ENCODE results near the gene COL5A1.

Gene COL5A1

GRCh38 chr9:134832471-134832870 is 190.9 kb downstream of the COL5A1 start:
- H3K4me1 ChIP-seq (ENCODE audit: insufficient read depth, poor library complexity, severe bottlenecking) = no peaks in the 10 kb centered on the region
- ATAC-seq (ENCODE audit: low read depth) (no peak), DNase-seq (ENCODE audit: low spot score) (no peak)
- H3K27me3 ChIP-seq (ENCODE audit: insufficient read depth, poor library complexity, severe bottlenecking) = no peaks in the 10 kb centered on the region
- no peak overlapping the region for H3K4me3 ChIP-seq (ENCODE audit: severe bottlenecking)
- H3K36me3 ChIP-seq (ENCODE audit: low read depth) = no peaks in the 10 kb centered on the region; the same call in 1 of the 2 replicates
- no peaks in the 10 kb centered on the region for H3K9me3 ChIP-seq (ENCODE audit: severe bottlenecking)
- H3K27ac ChIP-seq (ENCODE audit: poor library complexity, severe bottlenecking) = no peak overlapping the region
- TF ChIP-seq CTCF (IDR thresholded peaks at IDR 0.05; ENCODE audit: poor library complexity, severe bottlenecking) = no peak

- no peak for TF ChIP-seq CTCF (IDR thresholded peaks at IDR 0.05; ENCODE audit: poor library complexity, severe bottlenecking)
- DNase-seq (ENCODE audit: low spot score) (no peak), ATAC-seq (ENCODE audit: low read depth) (no peak)
- no peak overlapping the region for H3K27ac ChIP-seq (ENCODE audit: poor library complexity, severe bottlenecking)
- H3K36me3 ChIP-seq (ENCODE audit: low read depth) = no peaks in the 10 kb centered on the region
- no peak overlapping the region for H3K4me3 ChIP-seq (ENCODE audit: severe bottlenecking)
- H3K9me3 ChIP-seq (ENCODE audit: severe bottlenecking) = no peaks in the 10 kb centered on the region
- no peaks in the 10 kb centered on the region for H3K27me3 ChIP-seq (ENCODE audit: insufficient read depth, poor library complexity, severe bottlenecking)
- no peaks in the 10 kb centered on the region for H3K4me1 ChIP-seq (ENCODE audit: insufficient read depth, poor library complexity, severe bottlenecking)
These were observed 191.8 kb downstream of the COL5A1 start for GRCh38 chr9:134833294-134833880.

GRCh38 chr9:134834217-134834956 is 192.8 kb downstream of the COL5A1 start:
- Histone ChIP-seq H3K27me3 (ENCODE audit: insufficient read depth, poor library complexity, severe bottlenecking) (no peaks in the 10 kb centered on the region), H3K27ac (ENCODE audit: poor library complexity, severe bottlenecking) (no peak overlapping the region), H3K4me1 (ENCODE audit: insufficient read depth, poor library complexity, severe bottlenecking) (no peaks in the 10 kb centered on the region), H3K9me3 (ENCODE audit: severe bottlenecking) (no peaks in the 10 kb centered on the region), H3K4me3 (ENCODE audit: severe bottlenecking) (no peak overlapping the region), H3K36me3 (ENCODE audit: low read depth) (no peaks in the 10 kb centered on the region)
- DNase-seq (ENCODE audit: low spot score) = no peak
- ATAC-seq (ENCODE audit: low read depth) = no peak
- no peak for TF ChIP-seq CTCF (IDR thresholded peaks at IDR 0.05; ENCODE audit: poor library complexity, severe bottlenecking)

- Histone ChIP-seq H3K36me3 (ENCODE audit: low read depth) (no peaks in the 10 kb centered on the region; the same call in 1 of the 2 replicates), H3K9me3 (ENCODE audit: severe bottlenecking) (no peaks in the 10 kb centered on the region), H3K4me3 (ENCODE audit: severe bottlenecking) (no peak overlapping the region), H3K4me1 (ENCODE audit: insufficient read depth, poor library complexity, severe bottlenecking) (no peaks in the 10 kb centered on the region), H3K27me3 (ENCODE audit: insufficient read depth, poor library complexity, severe bottlenecking) (no peaks in the 10 kb centered on the region), H3K27ac (ENCODE audit: poor library complexity, severe bottlenecking) (no peak overlapping the region)
- ATAC-seq (ENCODE audit: low read depth) (no peak), DNase-seq (ENCODE audit: low spot score) (no peak)
- TF ChIP-seq CTCF (IDR thresholded peaks at IDR 0.05; ENCODE audit: poor library complexity, severe bottlenecking) = no peak
These were observed 193.4 kb downstream of the COL5A1 start for GRCh38 chr9:134834957-134835419.

- no peak overlapping the region for H3K4me3 ChIP-seq (ENCODE audit: severe bottlenecking)
- ATAC-seq (ENCODE audit: low read depth) = no peak
- H3K4me1 ChIP-seq (ENCODE audit: insufficient read depth, poor library complexity, severe bottlenecking) = no peaks in the 10 kb centered on the region
- H3K27me3 ChIP-seq (ENCODE audit: insufficient read depth, poor library complexity, severe bottlenecking) = no peaks in the 10 kb centered on the region
- TF ChIP-seq CTCF (IDR thresholded peaks at IDR 0.05; ENCODE audit: poor library complexity, severe bottlenecking) = no peak
- H3K36me3 ChIP-seq (ENCODE audit: low read depth) = no peaks in the 10 kb centered on the region; the same call in 1 of the 2 replicates
- DNase-seq (ENCODE audit: low spot score) = no peak
- H3K27ac ChIP-seq (ENCODE audit: poor library complexity, severe bottlenecking) = no peak overlapping the region
- H3K9me3 ChIP-seq (ENCODE audit: severe bottlenecking) = no peaks in the 10 kb centered on the region
These were observed 193.8 kb downstream of the COL5A1 start for GRCh38 chr9:134835448-134835847.

Measured in RWPE2 (cell line).